Panc1 (cell line): Measurements from ENCODE around the gene HES1. TPM values are rescaled to one million over a fixed set of nuclear protein-coding genes. Genes with fewer than 3 reads are reported as not detected.

Experiments used
- ATAC-seq: fragments of 200-7000 bp; cut with Tn5 transposase; 2 replicates; pipeline ENCODE4 v1.9.1; 2020; ENCODE audit warnings: mild to moderate bottlenecking, moderate library complexity
- BruUV-seq: library from RNA; stranded (reverse); fragments of 400-500 nt; replicated peaks from 2 replicates; lab custom pipeline; 2021; lab: Mats Ljungman, UMichigan
- CTCF ChIA-PET: fragments of 300-600 bp; sonication (Branson Sonifier 250); formaldehyde crosslinking; loops from one replicate; lab custom pipeline; 2022; ENCODE audit warnings: antibody characterized with exemption; lab: Charles Lee
- POLR2A ChIA-PET: fragments of 300-600 bp; sonication (Branson Sonifier 250); formaldehyde crosslinking; loops from one replicate; lab custom pipeline; 2022; ENCODE audit warnings: antibody characterized with exemption; lab: Charles Lee
- DNase-seq: peaks from one replicate; pipeline ENCODE4 v3.0.0-alpha.2; 2010; ENCODE audit warnings: low read depth, low spot score
- H3K27ac ChIP-seq: 2 replicates; pipeline ENCODE4 v1.5.1; 2011; ENCODE audit warnings: mild to moderate bottlenecking, low read length, inconsistent platforms
- H3K27me3 ChIP-seq: fragments of 200-500 bp; sonication (Bioruptor generic); 2 replicates; pipeline ENCODE4 v1.6.0; 2014; ENCODE audit warnings: low read length, inconsistent platforms; ENCODE audit not compliant: control insufficient read depth, insufficient read depth
- H3K36me3 ChIP-seq: fragments of 200-500 bp; sonication (Bioruptor generic); 2 replicates; pipeline ENCODE4 v1.5.1; 2014; ENCODE audit warnings: inconsistent platforms, mild to moderate bottlenecking, low read length, moderate library complexity; ENCODE audit not compliant: control insufficient read depth, insufficient read depth
- H3K4me1 ChIP-seq: 2 replicates; pipeline ENCODE4 v1.5.1; 2011; ENCODE audit warnings: inconsistent platforms, mild to moderate bottlenecking, low read length, moderate library complexity; ENCODE audit not compliant: control insufficient read depth, insufficient read depth
- H3K4me3 ChIP-seq, 2 experiments: 2 replicates each; pipeline ENCODE4 v1.5.1; 2011 to 2012; ENCODE audit warnings: low read depth in 2 of 2, low read length in 2 of 2, mild to moderate bottlenecking in 2 of 2, inconsistent platforms in 1 of 2, moderate library complexity in 1 of 2
- H3K9me3 ChIP-seq: fragments of 200-500 bp; sonication (Bioruptor generic); 2 replicates; pipeline ENCODE4 v1.5.1; 2014; ENCODE audit warnings: low read depth, mild to moderate bottlenecking, inconsistent platforms, low read length, moderate library complexity; ENCODE audit not compliant: control insufficient read depth, insufficient read depth
- POLR2AphosphoS5 ChIP-seq: IDR thresholded peaks from 2 replicates; pipeline ENCODE4 v1.6.1; 2012; ENCODE audit warnings: mild to moderate bottlenecking, low read depth, low read length, moderate library complexity
- SIN3A ChIP-seq: IDR thresholded peaks from 2 replicates; pipeline ENCODE4 v1.6.1; 2012; ENCODE audit warnings: low read depth, mild to moderate bottlenecking, low read length, moderate library complexity, borderline replicate concordance; ENCODE audit not compliant: insufficient read depth
- TCF7L2 ChIP-seq: IDR thresholded peaks from 2 replicates; pipeline ENCODE4 v1.6.1; 2011; ENCODE audit warnings: mild to moderate bottlenecking, low read depth, low read length, inconsistent platforms
- in situ Hi-C: cut with HindIII; loops from 2 replicates; pipeline ENCODE4 v1.10.0; 2016; ENCODE audit warnings: low sequenced_read_pairs, low pct_unique_long_range_greater_than_20kb
- intact Hi-C: fragments of 100-400 bp; cut with micrococcal nuclease; formaldehyde crosslinking; loops from one replicate; pipeline ENCODE4 v1.10.0; 2022; ENCODE audit not compliant: unreplicated experiment
- total RNA-seq: library from RNA; stranded (reverse); gene quantifications from one replicate; pipeline ENCODE4 v1.2.1, GENCODE V29; 2021; ENCODE audit not compliant: unreplicated experiment
- TF ChIP-seq, protein P1 (sequence below), 2 experiments: IDR thresholded peaks; 2 replicates each; pipeline ENCODE4 v1.6.1; 2011 to 2012; ENCODE audit warnings: low read depth in 2 of 2, control low read depth in 1 of 2, low read length in 1 of 2, mild to moderate bottlenecking in 1 of 2, moderate library complexity in 1 of 2; ENCODE audit not compliant: insufficient read depth in 1 of 2
- TF ChIP-seq, protein P2 (sequence below): fragments of 450-650 bp; IDR thresholded peaks from 2 replicates; pipeline ENCODE4 v1.5.1; 2017; ENCODE audit warnings: mild to moderate bottlenecking

Gene HES1
- total RNA-seq, 1 experiment from 2014 or later = 28.5 TPM

DNA sequence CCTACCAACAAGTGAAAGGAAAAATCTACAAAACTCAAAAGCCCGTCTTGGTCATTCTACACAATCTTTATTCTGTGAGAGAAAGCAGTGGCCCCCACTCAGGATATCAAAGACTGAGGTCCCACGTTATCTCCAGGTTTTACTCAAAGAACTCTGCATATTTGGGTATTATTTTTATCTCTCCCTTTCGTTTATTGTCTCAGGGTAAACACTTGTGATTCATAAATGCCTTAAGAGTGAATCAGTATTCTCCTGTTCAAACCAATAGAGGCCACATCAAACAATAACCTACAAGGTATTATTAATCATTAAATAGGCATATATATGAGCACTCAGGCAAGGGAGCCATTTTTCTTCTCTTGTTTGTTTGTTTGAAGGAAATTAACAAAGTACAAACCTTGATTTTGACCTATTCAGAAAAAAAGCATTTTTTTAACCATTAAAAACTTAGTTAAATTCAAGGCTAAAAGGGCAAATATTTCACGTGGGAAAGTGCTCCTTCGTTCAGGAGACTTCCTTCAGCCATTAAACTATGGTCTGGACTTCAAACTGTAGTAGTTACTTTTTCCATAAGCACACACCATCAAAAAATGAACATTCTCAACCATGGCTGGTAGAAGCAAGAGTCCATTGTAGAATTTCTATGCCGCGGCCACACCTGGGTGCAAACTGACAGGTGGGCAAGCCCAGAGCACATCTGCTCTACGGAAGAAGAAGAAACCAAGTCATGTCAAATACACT lies 13.9 kb upstream of the HES1 start:
- H3K27me3 ChIP-seq = no peaks in the 10 kb centered on the region
- intact Hi-C loops = no loop called here
- H3K36me3 ChIP-seq = no peaks in the 10 kb centered on the region
- TF ChIP-seq, protein P1, sequence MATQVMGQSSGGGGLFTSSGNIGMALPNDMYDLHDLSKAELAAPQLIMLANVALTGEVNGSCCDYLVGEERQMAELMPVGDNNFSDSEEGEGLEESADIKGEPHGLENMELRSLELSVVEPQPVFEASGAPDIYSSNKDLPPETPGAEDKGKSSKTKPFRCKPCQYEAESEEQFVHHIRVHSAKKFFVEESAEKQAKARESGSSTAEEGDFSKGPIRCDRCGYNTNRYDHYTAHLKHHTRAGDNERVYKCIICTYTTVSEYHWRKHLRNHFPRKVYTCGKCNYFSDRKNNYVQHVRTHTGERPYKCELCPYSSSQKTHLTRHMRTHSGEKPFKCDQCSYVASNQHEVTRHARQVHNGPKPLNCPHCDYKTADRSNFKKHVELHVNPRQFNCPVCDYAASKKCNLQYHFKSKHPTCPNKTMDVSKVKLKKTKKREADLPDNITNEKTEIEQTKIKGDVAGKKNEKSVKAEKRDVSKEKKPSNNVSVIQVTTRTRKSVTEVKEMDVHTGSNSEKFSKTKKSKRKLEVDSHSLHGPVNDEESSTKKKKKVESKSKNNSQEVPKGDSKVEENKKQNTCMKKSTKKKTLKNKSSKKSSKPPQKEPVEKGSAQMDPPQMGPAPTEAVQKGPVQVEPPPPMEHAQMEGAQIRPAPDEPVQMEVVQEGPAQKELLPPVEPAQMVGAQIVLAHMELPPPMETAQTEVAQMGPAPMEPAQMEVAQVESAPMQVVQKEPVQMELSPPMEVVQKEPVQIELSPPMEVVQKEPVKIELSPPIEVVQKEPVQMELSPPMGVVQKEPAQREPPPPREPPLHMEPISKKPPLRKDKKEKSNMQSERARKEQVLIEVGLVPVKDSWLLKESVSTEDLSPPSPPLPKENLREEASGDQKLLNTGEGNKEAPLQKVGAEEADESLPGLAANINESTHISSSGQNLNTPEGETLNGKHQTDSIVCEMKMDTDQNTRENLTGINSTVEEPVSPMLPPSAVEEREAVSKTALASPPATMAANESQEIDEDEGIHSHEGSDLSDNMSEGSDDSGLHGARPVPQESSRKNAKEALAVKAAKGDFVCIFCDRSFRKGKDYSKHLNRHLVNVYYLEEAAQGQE (IDR thresholded peaks at IDR 0.05; ENCODE audit: insufficient read depth in 1 of 2, low read depth in 2 of 2, low read length in 1 of 2) = no peak
- TF ChIP-seq POLR2AphosphoS5 (no peak; the same call in 1 of the 2 replicates), SIN3A (no peak), TCF7L2 (peak; percentile 64; the same call in 1 of the 2 replicates)
- TF ChIP-seq, protein P2, sequence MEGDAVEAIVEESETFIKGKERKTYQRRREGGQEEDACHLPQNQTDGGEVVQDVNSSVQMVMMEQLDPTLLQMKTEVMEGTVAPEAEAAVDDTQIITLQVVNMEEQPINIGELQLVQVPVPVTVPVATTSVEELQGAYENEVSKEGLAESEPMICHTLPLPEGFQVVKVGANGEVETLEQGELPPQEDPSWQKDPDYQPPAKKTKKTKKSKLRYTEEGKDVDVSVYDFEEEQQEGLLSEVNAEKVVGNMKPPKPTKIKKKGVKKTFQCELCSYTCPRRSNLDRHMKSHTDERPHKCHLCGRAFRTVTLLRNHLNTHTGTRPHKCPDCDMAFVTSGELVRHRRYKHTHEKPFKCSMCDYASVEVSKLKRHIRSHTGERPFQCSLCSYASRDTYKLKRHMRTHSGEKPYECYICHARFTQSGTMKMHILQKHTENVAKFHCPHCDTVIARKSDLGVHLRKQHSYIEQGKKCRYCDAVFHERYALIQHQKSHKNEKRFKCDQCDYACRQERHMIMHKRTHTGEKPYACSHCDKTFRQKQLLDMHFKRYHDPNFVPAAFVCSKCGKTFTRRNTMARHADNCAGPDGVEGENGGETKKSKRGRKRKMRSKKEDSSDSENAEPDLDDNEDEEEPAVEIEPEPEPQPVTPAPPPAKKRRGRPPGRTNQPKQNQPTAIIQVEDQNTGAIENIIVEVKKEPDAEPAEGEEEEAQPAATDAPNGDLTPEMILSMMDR = no peak
- no peak overlapping the region for H3K27ac ChIP-seq
- in situ Hi-C loops = no loop called here
- ChIA-PET POLR2A (no interaction called here), CTCF (no interaction called here)
- H3K4me1 ChIP-seq = peaks cover 9% of the 10 kb centered on the region
- ATAC-seq = peak; percentile 68
- no peaks in the 10 kb centered on the region for H3K9me3 ChIP-seq
- BruUV-seq = no TSS peak
- H3K4me3 ChIP-seq = no peak overlapping the region
- DNase-seq = no peak

DNA sequence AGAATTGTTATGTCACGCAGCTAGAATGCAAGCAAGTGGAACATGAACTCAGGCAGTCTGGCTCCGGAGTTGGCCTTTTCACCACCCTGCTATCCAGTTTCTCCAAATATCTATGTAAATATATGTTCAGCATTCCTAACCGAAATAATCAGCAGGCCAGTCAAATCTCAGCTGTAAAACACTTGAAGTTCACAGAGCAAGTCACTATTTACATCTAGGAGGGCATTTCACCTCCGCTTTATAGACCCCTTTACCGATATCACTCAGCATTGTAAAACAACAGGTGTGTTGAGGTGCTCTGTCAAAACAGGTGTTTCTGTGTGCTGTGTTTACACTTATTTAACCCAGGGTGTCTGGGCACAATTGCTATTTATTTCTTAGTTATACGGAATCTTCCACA lies 12.2 kb upstream of the HES1 start:
- H3K36me3 ChIP-seq = no peaks in the 10 kb centered on the region
- no TSS peak for BruUV-seq
- ATAC-seq = no peak
- POLR2A ChIA-PET = no interaction called here
- intact Hi-C loops (no loop called here), in situ Hi-C loops (no loop called here)
- no peak overlapping the region for H3K4me3 ChIP-seq
- CTCF ChIA-PET = no interaction called here
- H3K4me1 ChIP-seq = peaks cover 9% of the 10 kb centered on the region
- H3K9me3 ChIP-seq = no peaks in the 10 kb centered on the region
- H3K27me3 ChIP-seq = no peaks in the 10 kb centered on the region
- no peak overlapping the region for H3K27ac ChIP-seq
- no peak for TF ChIP-seq TCF7L2
- TF ChIP-seq SIN3A = no peak
- TF ChIP-seq POLR2AphosphoS5 = no peak
- TF ChIP-seq, protein P2 = no peak
- TF ChIP-seq, protein P1 (IDR thresholded peaks at IDR 0.05; ENCODE audit: insufficient read depth in 1 of 2, low read depth in 2 of 2, low read length in 1 of 2) = no peak
- no peak for DNase-seq
